Stimulated activated CD4-positive, alpha-beta T cell treated with anti-CD3 and anti-CD28 coated beads, Interleukin-4, amount 100 ng/mL, for 4 hours (primary cell): ENCODE results near the gene SRGAP1.
"Not testable (repeated sequence)": the region's sequence is repeated elsewhere in the genome, so short reads cannot be mapped to it uniquely, and the experiment has no call there.

Experiments
- DNase-seq, 2 experiments: peaks; one replicate each; pipeline ENCODE4 v3.0.0-alpha.2; 2020

SRGAP1 gene

GRCh38 chr12:63841011-63841410, 3.5 kb upstream of the SRGAP1 start:
- DNase-seq, result no peak

DNA sequence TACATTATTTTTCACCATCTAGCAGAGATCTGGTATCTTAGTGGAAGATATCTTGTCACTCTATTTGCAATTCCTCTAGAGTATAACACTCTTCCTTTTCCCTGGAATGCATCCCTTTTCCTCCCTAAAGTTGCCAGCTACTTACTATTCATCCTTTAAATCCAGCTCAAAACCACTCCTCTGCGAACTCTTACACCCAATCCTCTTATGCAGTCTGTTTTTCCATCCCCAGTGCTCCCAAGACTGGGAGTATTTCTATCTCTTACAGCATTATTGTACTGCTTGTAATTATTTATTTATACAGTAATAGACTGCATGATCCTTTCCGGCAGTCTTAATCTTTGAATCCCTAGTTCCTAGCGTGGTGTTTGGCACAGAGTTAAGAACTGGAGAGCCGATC, 2.9 kb upstream of the SRGAP1 start:
- DNase-seq, result no peak

DNA sequence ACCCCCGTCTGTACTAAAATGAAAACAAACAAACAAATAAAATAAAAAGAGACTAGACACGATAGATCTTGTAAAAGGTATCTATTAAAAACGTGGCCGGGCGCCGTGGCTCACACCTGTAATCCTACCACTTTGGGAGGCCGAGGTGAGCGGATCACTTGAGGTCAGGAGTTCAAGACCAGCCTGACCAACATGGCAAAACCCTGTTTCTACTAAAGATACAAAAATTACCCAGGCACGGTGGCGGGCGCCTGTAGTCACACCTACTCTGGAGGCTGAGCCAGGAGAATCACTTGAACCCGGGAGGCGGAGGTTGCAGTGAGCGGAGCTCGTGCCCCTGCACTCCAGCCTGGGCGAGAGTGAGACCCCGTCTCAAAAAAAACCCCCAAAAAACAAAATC, 1.8 kb upstream of the SRGAP1 start:
- DNase-seq, result not testable (repeated sequence)

DNA sequence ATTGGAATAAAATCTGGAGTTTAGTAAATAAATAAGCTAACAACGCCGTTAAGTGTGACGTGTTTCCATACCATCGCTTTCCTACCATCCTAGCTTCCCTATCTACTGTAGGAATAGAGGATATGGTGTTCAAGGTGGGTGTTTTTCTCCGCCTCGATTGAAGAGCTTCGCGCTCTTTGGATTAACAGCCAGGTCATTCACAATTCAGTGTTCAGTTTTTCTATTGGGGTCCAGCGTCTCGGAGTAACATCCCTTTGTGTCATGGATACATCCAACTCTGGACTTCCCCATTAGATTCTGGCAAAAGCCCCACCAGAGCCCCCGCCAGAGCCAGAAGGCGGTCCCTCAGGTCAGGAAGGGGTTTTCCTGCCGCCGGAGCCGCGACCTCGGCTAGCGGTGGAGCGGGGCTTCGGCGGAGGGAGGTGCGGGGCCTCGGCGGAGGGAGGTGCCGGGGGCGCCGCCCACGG, 1.2 kb upstream of the SRGAP1 start:
- no peak for DNase-seq

DNA sequence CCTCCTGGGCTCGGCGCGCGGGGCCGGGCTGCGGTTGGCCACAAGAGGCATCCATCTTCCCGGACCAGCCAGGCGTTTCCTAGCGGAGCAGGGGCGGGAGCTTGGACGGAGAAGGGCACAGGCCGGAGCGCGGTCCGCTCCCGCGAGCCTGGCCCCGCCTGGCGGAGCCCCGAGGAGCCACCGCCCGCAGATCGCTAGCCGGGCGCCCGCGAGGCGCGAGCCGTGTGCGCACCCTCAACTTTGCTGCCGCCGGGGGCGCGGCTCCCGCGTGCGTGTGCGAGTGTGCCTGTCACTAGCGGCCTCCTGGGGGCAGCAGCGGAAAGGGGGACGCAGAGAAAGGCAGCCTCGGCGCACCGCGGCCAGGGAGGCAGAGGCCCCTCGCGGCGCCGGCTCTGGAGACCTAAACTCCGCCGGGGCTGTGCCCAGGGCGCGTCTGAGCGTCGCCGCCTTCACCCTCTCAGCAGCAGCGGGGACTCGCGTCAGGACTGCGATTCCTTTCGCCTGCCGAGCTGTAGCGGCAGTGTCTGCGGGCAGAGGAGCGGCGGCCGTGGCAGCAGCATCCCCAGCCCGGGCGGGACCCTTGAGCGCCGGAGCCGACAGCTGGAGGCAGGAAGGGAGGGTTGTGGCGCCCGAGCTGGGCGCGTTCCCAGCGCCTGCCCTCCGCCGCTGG, 644 bp upstream of the SRGAP1 start:
- peak; percentile 74 for DNase-seq

DNA sequence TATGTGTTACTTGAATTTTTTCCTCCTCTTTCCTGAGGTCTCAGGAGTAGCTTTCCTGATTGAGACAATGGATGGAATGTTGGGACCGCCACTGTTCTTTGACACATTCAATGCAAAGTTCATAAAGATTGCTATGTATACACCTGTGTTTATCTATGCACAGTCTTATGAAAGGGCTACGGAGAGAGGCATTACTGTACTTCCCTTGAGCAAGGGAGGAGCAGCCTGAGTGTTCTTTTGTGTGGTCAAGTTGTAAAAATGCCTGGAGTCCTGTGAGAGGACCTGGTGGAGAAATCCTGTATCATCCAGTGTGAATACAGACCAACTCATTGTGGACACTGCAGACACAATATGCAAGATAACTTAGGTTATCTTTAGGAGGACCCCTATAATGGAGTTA, 1.2 kb downstream of the SRGAP1 start:
- DNase-seq, result no peak

GRCh38 chr12:63846238-63846967, 1.9 kb downstream of the SRGAP1 start:
- DNase-seq, result no peak

GRCh38 chr12:63848450-63848849, 4.0 kb downstream of the SRGAP1 start:
- no peak for DNase-seq

GRCh38 chr12:63849106-63849620, 4.7 kb downstream of the SRGAP1 start:
- DNase-seq, result no peak

DNA sequence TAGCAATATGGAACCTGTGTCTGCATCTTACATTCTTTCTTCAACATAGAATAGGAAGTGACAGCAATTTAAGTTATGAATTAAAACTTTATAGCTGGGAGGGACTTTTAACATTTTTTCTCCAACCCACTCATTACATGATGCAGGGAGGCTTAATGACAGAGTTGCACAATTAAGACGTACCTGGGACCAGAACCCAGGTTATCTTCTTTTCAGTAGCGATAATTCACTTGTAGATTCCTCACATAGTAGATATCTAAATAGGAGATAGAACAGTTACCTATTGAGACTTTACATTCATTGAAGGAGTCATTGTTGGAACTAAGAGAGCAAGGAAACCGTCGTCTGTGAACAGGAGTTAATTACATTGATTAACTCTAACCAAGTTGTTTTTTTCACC, 5.1 kb downstream of the SRGAP1 start:
- DNase-seq, result no peak

DNA sequence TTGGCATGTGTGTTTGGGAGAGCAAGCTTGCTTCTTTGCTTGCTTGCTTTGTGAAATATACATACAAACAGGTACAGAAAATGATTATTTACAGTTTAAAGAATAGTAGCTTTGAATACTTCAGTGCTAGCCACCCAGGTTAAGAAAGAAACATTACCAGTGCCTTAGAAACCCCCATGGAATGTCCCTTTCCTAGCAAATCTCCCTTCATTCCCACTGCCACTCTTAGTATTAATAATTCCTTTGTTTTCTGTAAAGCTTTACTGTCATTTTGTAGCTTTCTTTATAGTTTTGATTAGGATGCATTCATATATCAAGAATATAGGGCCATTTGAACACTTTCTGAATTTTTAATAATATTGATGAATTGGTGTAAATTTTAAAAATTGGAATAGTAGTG, 9.5 kb downstream of the SRGAP1 start:
- DNase-seq, result no peak

DNA sequence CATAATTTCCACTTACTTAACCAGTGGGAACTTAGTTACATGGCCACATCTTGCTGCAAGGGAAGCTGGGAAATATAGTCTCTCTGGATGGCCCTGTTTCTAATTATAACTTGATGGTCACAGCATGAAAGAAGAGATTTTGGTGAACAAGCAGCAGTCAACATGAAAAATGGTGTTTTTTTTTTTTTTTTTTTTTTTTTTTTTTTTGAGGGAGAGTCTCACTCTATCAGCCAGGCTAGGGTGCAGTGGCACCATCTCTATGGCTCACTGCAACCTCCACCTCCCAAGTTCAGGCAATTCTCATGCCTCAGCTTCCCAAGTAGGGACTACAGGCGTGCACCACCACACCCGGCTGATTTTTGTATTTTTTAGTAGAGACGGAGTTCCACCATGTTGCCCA, 10.8 kb downstream of the SRGAP1 start:
- DNase-seq, result no peak

GRCh38 chr12:63857771-63858670, 13.5 kb downstream of the SRGAP1 start:
- no peak for DNase-seq

GRCh38 chr12:63859880-63860279, 15.4 kb downstream of the SRGAP1 start:
- DNase-seq, result not testable (repeated sequence)

- DNase-seq, result no peak
Measured at GRCh38 chr12:63862187-63862968, 17.9 kb downstream of the SRGAP1 start.

GRCh38 chr12:63862969-63863230, 18.4 kb downstream of the SRGAP1 start:
- DNase-seq, result no peak

DNA sequence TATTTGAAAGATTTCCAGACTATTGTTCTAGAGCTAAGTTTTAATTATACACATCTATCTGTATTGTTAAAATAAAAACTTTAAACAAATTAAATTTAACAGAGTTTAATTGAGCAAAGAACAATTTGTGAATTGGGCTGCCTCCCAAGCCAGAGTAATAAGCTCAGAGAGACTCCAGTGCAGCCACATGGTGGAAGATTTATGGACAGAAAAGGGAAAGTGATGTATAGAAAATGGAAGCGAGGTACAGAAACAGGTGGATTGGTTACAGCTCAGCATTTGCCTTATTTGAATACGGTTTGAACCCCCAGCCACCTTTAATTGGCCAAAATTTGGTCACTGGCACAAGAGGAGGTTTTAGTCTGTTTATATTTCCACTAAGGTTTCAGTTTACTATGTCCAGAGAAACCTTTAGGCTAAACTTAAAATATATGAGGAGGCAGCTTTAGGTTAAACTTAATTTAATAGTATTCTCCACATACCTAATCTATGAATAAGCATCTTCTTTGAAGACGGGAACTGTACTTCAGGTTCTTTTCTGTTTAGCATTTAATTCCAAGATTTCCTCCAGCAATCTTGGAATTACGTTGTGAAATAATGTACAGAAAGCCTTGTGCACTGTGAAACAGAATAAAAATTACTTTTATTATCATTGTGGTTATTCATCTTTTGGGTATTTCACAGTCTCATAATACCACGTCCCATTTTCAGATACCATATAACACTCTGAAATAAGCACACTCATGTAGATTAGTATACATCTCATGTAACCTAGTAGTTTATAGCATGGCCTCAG, 19.4 kb downstream of the SRGAP1 start:
- DNase-seq, result no peak

- no peak for DNase-seq
Measured at GRCh38 chr12:63864454-63864706, 19.9 kb downstream of the SRGAP1 start.

- DNase-seq, result no peak
Measured at GRCh38 chr12:63865448-63865847, 20.9 kb downstream of the SRGAP1 start.

DNA sequence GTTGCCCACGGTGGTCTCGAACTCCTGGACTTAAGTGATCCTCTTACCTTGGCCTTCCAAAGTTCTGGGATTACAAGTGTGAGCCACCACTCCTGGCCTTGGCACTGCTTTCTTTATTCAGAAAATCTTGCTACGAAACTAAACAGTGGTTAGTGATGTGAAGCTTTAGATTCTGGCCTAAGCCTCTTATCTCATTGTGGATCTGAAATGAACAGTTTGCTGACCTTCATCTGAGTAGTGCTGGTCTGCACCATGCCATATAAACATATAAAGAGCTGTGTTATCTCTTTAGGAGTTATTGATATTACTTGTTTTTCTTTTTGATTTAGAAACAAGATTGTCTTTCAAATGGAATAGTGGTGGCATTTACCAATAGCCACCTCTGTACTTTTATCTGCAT, 22.6 kb downstream of the SRGAP1 start:
- DNase-seq, result no peak

GRCh38 chr12:63869656-63870055, 25.2 kb downstream of the SRGAP1 start:
- no peak for DNase-seq

DNA sequence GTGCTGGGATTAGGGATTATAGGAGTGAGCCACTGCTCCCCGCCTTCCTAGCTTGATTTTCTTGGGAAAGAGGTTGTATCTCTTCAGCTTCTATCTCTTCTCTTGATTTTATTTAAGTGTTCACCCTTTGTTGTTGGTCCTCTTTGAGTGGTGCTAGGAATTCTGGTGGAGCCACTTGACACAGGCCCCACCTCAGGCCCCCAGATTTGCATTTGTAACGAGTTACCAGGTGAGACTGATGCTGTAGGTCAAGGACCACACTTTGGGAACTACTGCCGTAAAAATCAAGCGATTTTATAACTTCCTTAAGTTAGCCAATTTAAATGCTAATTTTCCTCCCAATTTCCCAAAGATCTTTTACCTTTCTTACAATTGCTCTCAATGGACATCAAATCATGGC, 26.3 kb downstream of the SRGAP1 start:
- no peak for DNase-seq
